LNCAP (cell line): ENCODE data around the gene CCR8.

Experiments used
- TF ChIP-seq, protein P1 (sequence below): fragments of 450-650 bp; IDR thresholded peaks from 2 replicates; pipeline ENCODE4 v1.5.1; 2017; ENCODE audit warnings: mild to moderate bottlenecking

Gene CCR8

DNA sequence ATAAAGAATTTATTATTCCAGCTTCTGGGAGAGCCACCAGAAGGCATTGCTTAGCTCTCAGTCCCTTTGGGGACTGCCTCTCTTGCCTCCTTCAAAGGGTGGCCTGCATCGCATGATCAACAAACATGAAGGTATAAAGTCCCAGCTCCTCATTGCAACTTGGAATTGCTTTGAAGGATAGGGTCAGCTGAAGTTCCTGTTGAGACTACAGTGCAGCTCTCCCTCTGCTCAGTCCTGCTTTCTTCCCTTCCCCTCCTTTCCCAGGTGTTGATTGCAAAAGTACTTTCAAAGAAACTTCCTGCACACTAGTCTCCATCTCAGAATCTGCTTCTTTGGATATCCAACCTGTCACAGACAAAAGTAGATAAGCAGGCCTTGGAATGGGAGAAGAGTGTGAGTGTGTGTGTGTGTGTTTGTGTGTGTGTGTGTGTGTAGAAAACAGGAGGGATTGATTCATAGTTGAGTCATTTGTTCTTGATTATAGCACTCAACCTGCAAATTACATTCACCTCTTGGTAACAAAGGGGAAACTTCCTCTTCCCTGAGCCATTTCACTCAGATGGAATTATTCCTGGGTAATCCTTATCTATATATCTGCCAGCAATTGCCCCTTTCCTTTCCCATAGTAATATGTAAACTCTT is 13.7 kb downstream of the CCR8 start:
- TF ChIP-seq, protein P1, sequence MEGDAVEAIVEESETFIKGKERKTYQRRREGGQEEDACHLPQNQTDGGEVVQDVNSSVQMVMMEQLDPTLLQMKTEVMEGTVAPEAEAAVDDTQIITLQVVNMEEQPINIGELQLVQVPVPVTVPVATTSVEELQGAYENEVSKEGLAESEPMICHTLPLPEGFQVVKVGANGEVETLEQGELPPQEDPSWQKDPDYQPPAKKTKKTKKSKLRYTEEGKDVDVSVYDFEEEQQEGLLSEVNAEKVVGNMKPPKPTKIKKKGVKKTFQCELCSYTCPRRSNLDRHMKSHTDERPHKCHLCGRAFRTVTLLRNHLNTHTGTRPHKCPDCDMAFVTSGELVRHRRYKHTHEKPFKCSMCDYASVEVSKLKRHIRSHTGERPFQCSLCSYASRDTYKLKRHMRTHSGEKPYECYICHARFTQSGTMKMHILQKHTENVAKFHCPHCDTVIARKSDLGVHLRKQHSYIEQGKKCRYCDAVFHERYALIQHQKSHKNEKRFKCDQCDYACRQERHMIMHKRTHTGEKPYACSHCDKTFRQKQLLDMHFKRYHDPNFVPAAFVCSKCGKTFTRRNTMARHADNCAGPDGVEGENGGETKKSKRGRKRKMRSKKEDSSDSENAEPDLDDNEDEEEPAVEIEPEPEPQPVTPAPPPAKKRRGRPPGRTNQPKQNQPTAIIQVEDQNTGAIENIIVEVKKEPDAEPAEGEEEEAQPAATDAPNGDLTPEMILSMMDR: no peak

DNA sequence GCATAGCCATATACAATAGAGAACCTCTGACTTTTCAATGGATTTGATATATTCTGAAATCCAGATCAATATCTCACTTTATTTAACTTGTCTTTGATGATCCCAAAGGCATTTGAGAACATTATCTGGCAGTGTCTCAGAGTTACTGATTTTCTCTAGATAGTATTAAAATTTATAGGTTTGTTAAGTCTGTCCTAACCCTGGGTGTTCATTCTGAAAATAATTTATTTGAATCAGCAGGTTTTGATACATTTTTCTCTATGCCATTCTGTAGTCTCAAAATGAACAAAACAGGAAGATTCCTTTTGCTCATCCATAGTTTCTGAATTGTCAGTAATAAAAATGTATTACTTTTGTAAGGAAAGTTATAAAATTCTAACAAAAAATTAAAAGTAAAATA is 14.3 kb downstream of the CCR8 start:
- TF ChIP-seq, protein P1: no peak

DNA sequence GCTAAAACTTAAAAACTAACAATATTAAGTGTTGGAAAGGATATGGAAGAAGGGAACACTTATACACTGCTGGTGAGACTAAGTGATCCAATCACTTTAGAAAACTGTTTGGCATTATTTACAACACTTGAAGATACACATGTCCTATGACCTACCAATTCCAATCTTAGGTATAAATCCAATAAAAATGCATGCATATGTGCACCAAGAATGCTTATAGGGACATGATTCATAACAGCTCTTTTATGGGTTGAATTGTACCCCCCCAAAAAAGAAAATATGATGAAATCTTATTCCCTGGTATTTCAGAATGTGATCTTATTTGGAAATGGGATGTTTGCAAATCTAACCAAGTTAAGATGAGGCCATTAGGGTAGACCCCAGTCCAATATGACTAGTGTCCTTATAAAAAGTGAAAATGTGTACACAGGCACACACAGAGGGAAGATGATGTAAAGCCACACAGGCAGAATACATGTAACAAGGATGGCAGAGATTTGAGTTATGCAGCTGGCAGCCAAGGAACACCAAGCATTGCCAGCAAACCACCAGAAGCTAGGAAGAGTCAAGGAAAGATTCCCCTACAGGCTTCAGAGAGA is 15.3 kb downstream of the CCR8 start:
- TF ChIP-seq, protein P1: no peak

DNA sequence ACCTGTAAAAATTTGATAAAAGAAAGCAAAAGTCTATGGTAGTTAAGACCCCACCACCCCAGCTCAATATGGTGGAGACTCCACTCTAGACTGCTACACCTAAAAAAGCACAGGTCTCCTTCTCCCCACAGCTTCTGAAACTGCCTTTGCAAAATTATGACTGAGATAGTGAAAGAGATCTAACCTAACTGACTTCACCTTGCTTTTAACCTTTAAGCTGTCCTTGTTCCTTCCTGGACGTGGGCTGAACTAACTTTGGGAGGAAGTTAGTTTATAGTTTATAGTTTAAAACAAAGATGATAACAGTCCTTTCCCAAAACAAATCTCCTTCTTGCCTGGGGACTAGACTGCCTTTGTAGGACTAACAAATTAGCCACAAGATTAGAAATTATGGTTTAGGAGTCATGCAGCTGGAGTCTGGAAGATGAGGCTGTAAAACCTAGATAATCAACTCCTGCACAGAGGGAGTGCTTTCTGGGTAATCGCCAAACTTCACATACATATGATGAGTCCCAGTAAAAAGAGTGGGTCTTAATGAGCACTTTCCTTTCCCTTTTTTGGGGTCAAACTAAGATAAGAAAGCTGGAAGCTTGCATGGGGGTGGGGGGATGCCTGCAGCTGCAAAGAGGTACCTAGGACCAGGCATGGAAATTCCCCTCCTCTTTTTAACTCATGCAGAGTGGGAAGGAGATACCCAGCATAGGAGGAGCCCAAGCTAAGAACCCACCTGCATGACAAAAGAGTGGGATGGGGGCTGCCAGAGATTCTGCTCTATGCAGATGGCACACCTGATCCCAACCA is 17.5 kb downstream of the CCR8 start:
- TF ChIP-seq, protein P1: no peak

DNA sequence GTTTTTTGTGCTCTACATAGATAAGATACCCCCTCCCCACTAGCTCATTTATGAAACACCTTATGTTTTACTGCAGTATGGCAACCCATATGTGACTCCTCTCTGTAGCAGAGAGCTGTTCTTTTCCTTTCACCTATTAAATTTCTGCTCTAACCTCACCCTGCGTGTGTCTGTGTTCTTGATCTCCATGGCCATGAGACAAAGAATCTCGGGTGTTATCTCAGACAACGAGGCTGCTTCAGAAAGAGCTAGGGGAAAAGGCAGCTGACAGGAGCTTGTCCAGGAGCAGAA is 18.0 kb downstream of the CCR8 start:
- TF ChIP-seq, protein P1: no peak

DNA sequence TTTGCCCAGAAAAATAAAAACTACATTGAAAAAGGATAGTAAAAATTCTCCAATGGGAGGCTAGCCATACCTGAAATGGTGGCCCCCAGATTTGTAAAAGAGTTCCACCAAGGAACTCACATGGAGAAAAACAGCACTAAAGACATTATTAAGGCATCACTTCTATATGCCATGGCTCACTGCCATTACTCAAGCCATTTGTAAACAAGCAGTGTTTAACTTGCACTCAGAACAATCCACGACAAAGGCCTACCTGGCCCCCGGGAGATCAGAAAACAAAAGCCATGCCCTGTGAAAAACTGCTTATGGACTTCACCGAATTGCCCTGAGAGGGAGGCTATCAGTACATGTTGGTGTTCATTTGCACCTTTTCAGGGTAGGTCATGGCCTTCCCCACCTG is 19.6 kb downstream of the CCR8 start:
- TF ChIP-seq, protein P1: no peak

DNA sequence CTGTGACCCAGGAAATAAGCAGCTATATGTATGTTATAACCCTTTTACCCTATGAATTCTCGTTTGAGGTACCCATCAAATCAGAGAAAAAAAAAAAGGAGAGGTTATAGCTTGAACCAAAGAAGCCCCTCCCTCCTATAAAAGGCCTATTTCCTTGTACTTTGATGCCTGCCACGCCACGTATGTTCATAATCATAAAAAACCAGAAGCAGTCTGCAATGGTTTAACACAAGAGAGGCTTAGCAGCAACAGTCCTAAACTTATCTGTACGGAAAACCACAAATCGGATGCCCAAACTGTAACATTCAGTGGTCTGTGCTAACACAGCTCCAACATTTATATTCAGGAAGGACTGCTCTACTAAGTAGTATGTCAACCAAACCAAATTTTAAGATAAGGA is 21.2 kb downstream of the CCR8 start:
- TF ChIP-seq, protein P1: no peak
